Hepatic stellate cell (primary cell): ENCODE data around the gene UNC13A.

Source experiments
- DNase-seq: peaks from one replicate; pipeline ENCODE4 v3.0.0; 2011; ENCODE audit warnings: low spot score

UNC13A gene

DNA sequence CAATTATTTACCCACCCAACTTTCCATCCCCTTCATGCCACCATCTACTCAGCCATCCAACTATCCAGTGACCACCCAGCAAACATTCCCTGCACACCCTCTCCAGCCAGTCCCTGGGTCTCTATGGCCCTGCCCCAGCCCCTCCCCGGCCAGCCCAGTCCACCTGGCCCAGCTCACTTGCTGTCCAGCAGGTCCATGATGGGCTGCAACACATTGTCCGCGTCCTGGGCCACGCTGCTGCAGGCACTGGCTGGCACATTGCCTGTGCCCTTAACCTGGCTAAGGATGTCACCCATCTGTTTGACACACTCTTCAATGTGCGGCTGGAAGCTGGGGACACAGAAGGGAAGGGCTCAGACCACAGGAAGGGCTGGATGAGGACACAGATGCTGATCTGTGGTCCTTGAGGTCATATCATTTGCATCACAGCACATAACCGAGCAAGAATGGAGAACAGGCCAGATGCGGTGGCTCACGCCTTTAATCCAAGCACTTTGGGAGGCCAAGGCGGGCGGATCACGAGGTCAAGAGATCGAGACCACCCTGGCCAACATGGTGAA, 61.6 kb downstream of the UNC13A start:
- DNase-seq = no peak

DNA sequence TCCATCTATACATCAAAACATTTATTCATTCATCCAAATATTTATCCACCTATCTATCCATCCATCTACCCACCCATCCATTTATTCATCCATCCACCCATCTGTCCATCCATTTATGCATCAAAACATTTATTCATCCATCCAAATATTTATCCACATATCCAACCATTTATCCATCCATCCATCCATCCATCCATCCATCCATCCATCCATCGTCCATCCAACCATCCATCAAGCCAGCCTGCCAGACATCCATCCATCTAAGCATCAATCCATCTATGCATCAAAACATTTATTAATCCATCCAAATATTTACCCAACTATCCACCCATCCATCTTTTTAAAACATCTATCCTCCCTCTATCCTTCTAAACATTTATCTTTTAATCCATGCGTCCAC, 62.2 kb downstream of the UNC13A start:
- DNase-seq = no peak

DNA sequence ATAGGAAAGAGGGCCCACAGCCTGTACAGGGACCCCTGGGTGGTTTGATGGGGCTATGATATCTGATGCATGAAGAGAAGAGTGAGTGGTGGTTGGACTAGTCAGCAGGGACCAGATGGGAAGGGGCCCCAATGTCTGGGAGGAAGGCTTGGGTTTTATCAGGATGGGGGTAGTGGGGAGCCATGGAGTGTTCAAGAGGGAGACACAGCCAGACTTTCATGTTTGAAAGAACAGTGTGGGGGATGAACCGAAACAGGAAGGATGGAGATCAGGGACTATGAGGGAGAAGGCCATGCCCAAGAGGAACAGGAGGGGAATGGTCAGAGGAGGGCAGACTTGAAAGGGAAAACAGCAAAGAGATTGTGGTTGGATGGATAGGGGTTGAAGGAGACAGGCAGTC, 63.1 kb downstream of the UNC13A start:
- no peak for DNase-seq

DNA sequence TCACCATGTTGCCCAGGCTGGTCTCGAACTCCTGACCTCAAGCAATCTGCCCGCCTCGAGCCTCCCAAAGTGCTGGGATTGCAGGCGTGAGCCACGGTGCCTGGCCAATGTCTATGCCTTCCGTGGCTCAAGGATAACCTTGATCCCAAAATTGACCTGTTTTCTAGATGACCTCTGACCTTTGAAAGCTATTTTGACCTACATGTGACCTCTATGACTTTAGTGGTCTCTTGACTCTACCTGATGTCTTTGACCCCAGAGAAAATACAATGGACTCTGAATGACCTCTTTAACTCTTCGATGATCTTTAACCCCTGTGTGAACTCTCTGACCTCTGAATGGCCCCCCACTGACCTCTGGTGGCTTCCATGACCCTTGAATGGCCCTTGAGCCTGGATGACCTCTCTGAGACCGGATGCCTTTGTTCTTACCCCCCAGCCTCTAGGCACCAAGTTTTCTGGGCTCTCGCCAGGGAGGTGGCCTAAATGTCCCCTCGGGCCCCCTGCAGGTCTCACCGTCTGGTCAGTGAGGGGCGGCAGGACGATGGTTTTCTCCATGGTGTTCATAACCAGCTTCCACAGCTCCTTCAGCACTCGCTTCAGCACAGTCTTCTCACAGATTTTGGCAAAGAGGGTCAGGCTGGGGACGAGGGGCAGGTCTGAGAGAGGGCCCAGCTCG, 63.7 kb downstream of the UNC13A start:
- DNase-seq = no peak

DNA sequence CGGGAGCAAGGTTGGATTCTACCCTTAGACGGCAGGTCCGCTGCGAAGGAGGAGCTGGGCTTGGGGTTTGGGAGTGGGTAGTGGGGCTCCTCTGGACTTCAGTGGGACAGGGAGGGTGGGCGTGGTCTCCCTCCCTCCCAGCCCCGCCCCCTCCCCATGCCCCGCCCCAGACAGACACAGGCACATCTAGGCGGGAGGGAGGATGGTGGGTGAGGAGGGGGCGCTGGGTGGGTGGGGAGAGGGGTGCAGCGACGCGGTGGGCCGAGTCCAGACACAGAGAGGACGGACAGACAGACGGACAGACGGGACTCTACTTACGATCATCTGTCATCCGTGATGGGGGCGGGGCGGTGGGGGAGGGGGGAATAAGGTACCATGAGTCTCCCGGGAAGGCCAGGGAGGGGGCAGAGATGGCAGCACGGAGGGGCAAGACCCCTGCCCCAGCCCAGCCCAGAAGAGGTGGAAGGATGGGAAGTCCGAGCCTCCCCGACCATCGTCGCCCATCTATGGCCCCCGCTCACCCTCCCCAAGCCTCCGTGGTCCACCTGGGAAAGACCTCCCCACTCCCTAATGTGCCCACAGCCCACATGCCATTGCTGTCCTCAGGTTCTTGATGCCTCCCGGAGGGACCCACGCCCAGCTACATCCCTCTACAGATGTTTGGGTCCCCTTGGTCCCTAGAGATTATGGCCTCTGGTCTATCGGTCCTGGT, 64.8 kb downstream of the UNC13A start:
- no peak for DNase-seq

DNA sequence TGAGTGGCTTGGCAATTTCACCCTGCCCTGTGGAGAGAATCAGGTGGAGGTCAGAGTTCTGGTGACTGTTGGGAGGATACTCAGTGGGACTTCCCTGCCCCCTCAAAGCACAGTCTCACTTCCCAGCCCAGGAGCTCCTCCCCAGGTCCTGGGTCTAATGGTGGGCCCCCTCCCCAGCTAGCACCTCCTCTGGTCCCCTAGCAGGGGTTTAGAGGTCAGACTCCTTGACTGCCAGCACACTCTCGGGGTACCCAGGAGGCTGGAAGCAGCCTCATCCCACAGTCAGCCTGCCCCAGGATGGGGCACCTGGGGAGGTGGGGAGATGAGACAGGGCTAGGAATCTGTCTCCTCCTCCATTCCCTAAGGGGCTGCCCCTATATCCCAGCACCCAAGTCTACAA, 67.5 kb downstream of the UNC13A start:
- DNase-seq = no peak

DNA sequence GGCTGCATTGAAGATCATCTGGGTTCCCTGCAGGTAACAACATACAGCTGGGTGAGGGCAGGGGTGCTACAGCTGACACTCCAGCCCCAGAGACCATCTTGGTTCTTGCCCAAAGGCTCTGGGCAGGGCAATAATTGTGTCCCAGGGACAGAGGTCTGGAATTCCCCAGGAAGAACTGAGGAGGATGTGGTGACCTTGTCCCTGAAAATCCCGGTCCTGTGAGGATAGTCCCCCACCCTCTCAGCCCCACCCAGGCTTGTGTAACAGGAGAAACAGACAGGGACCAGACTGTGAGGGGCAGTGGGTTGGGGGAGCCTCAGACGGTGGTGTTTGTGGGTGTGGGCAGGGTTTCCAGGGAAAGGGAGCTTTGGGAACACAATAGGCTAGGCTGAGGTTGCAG, 69.2 kb downstream of the UNC13A start:
- DNase-seq = no peak

DNA sequence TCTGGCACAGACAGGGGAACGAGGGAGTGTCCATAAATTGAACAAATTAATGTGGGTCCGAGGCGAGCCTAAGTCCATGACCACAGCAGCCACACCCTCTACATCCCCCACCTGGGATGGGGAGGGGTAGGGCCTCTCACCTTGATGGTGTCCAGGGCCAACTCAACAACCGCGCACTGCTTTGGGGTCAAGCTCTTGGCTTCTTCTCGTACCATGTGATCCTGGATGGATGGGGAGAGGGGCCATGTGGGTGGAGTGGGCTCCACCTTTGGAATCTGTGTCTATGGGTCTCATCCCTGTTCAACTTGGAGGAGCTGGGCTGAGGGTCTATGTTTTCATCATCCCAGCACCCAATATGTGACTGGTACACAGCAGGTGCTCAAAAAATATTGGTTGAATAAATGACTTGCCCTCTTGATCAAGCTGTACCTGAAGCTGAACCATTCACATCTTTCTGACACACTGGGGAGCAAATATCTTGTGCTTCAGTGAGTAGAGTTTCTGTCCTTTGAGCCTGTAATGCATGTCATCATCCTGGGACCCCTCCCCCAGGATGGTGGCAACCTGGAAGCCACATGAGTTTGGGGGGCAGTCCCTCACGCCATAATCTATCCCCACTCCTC, 69.8 kb downstream of the UNC13A start:
- DNase-seq = no peak

DNA sequence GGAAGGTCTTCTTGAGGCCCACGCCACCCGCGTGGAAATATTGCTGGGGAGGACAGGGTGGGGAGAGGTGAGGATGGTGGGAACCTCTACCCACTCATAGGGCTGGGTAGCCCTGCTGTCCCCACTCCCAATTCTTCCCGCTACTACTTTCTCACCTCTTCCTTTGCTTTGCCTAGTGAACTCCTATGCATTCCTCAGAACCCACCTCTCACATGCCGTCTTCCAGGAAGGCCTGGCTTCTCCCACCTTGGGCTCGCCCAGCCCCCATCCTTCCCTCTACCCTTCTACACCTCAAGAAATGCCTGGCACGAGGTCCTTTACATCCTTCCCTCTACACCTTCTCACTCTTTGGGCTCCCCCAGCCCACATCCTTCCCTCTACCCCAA, 70.4 kb downstream of the UNC13A start:
- no peak for DNase-seq

DNA sequence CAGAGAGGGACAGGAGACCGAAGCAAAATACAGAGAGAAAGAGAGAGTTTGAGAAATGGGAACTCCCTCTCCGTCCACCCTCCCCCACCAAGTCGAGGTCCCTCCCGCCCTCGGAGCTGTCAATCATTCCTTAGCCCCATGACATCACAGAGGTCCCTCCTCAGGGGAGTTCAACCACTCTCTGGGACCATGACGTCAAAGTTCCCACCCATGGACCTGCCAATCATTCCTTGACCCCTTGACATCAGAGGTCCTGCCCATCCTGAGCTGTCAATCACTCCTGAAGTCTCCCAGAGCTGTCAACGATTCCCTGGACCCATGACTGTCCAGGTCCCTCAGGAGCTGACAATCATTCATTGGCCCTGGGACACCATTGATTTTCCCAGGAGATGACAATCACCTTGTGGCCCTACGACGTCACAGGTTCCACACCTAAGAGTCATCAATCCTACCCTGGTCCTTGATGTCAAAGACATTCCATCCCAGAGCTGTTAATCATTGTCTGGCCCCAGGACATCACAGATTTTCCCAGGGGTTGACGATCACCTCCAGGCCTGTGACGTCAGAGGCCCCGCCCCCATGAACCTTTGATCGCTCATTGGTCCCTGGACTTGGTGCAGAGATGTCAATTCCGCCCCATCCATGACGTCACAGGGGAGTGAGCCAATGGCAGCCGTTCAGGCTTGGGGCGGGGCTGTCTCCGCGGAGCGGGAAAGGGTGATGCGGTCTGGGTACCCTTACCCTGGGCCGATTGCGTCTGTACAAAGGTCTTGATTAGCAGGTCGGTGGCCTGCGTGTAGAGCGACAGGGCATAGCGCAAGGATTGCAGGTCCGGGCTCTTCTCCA, 71.0 kb downstream of the UNC13A start:
- peak; percentile 36 for DNase-seq

DNA sequence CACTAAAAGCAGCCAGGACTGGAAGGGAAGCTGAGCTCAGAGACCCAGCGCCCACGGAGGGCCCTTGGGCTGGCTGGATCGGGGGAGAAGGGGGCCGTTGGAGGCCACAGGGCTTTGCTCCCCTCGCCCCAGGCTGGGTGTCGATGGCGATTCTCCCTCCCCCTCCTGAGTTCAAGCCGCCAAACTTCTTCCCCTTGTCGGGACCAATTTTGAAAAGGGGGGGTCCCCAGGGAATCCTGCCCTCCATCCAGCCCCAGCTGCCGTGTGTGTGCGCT, 71.5 kb downstream of the UNC13A start:
- DNase-seq = no peak

DNA sequence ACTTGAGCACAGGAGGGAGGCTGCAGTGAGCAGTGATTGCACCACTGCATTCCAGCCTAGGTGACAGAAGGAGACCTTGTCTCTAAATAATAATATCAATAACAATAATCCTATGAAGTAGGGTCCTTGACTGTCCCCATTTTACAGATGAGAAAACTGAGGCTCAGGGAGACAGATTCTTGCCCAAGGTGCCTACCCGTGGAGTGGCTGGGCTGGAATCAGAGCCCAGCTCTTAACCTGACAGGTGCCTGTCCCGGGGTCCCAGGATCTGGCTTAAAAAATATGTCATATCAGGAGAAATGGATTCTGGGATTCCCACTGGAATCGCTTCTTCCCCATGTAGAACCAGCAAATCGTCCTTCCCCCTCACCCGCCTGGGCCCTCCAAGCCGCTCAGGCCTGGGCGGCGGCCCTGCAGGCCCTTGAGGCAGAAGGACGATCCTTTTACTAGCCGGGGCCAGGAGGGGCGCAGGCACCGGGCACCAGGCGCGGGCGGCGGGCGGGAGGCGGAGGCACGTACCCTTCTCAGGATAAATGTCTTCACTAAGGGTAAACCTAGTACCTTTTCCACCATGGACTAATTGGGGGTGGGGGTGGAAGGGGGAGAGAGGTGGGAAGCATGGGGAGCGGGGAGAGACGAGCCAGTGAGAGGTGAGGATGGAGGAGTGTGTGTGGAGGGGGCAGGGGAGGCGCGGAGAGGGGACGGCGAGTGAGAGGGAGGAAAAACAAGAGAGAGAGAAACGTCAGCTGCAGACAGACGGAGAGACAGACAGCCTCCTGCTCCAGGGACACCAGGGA, 72.1 kb downstream of the UNC13A start:
- DNase-seq = peak; percentile 28

DNA sequence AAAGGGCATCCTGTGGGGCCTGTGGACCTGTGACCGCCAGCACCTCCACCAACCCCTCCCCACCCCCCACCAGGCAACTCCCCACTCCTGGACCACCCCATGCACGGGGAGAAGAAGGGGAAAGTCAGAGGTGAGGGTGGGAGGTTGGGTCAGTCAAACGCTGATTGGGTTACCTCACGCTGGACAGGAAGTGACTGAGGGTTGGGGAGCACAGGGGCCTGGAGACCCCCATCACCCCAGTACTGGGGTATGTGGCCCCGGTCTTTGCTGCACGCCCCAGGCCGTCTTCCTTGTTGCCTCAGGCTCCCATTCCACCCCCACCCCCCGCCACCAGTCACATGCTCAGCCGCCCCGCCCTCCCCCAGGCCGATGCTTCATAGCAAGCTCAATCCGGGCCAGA, 73.7 kb downstream of the UNC13A start:
- no peak for DNase-seq

DNA sequence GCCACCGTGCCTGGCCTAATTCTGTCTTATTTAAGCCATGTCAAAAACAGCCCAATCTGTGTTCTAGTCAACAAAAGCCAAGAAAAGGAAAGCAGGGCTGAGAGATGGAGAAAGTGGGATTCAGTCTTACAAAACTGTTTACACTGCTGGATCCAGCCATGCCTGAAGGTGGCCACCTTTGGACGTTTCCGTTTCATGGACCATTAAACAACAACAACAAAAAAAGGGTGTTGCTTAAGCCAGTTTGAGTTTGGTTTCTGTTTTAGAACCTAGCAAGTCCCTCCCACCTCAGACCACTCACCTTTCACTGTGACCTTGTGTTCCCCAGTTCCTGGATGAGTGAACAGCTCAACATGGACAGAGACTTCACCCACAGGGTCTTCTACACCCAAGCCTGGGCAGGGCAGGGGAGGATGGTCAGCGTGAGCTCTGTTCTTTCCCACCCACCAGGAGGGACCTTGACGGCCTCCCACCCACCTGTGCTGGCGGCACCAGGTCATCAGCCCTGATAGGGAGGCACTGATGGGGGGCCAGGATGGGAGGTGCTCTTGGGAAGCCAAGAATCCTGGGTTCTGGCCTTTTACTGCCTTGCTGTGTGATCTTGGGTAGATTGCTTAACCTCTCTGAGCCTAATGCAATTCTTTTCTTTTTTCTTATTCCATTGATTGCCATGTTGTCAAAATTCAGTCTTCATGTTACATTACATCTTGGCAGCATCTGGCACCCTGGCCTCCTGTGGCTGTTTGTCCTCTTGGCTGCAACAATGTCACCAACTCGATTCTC, 76.5 kb downstream of the UNC13A start:
- no peak for DNase-seq

DNA sequence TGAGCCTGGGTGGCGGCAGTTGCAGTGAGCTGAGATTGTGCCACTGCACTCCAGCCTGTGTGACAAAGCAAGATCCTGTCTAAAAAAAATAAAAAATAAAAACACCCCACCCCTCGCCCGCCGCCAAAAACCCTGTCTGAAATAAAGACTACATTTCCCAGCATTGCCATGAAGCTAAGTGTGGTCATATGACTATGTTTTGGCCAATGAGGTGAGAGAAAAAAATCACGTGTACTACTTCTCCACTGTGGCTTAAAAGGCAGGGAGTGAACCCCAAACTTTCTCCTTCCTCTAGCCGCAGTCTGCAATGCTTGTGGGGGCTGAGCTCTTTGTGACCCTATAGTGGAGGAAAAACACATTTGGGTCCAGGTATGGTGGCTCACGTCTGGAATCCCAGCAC, 77.8 kb downstream of the UNC13A start:
- DNase-seq = peak; percentile 76

DNA sequence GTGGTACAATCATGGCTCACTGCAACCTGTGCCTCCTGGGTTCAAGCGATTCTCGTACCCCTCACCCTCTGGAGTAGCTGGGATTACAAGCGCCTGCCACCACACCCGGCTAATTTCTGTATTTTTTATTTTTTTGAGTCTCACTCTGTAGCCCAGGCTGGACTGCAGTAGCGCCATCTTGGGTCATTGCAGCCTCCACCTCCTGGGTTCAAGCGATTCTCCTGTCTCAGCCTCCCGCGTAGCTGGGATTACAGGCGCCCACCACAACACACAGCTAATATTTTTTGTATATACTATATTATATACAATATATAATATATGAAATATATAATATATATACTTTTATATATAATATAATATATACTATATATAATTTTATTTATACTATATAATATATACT, 80.2 kb downstream of the UNC13A start:
- no peak for DNase-seq

DNA sequence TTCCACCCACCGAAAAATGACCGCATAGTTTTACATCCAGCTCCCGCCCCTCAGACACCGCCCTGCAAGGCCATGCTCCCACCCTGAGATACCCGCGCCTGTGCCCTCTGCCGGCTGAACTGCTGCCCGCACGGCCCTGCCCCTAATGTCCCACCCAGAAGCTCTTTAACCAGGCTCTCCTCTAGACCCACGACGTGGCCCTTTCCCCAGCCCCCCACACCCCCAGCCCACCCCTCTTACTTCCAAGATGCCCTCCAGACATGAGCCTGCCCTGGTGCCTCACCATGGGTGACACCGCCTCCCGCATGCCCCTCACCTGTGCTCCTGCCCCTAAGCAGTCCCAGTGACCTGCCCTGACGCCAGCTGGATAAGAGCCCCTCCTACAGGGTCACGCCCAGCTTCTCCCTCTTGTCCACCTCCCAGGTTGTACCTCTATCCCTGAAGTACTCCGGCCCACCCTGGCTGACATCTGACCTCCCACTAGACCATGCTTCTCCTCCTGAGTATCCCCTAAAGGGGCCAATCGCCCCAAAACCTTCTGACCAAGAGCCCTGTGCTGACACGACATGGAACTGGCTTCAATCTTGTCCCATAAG, 81.5 kb downstream of the UNC13A start:
- DNase-seq = no peak

DNA sequence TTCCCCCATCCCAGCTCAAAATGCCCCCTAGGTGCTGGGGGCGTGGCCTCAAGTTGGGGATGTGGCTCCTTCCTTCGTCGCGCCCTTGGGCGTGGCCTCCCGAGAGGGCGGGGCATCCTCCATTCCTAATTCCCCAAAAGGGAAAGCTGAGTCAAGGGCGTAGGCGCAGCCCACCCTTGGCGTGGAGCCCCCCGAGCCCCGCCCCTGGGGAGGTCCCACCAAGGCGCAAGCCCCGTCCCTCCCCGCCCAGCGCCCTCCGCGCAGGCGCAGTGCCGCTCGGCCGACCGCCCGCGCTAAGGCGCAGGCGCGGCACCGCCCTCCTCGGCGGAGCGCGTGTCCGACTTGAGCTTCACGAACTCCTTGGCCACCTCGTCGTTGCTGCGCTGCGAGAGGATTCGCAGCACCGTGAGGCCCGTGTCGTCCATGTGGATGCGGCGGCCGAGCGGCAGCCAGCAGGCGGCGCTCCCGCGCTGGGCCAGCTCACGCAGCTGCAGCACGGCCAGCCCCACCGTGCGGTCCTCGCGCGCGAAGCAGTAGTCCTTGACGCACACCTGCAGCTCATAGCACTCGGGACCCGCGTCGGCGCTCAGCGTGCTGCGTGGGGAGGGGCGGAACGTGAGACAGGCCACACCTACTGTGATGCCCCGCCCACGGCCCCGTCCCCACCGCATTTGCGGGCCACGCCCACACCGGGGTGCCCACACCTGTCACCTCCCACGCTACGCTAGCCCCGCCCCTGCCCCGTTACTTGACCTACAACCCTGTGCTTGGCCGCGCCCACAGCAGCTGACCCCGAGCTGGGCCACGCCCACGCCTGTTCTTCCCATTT, 82.2 kb downstream of the UNC13A start:
- DNase-seq = peak; percentile 52

DNA sequence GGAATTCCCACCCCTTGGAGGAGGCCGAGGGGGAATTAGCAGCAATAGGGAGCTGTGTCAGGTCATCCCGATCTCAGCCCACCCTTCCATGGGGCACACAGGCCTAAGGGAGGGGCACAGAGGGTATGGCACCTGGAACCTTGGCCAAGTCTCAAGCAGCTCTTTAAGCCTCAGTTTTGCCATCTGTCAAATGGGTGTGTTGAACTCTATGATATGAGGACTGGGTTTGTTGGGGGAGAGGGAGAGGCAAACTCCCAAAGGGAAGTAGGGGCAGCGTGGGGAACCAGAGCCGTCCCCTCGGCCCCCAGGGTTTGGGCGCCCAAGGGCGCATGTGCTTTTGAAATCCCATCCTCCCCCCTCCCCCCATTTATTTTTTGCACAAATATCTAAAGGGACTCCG, 83.0 kb downstream of the UNC13A start:
- no peak for DNase-seq
